ENCODE measurements around the gene PLA2G2D.

PLA2G2D gene

DNA sequence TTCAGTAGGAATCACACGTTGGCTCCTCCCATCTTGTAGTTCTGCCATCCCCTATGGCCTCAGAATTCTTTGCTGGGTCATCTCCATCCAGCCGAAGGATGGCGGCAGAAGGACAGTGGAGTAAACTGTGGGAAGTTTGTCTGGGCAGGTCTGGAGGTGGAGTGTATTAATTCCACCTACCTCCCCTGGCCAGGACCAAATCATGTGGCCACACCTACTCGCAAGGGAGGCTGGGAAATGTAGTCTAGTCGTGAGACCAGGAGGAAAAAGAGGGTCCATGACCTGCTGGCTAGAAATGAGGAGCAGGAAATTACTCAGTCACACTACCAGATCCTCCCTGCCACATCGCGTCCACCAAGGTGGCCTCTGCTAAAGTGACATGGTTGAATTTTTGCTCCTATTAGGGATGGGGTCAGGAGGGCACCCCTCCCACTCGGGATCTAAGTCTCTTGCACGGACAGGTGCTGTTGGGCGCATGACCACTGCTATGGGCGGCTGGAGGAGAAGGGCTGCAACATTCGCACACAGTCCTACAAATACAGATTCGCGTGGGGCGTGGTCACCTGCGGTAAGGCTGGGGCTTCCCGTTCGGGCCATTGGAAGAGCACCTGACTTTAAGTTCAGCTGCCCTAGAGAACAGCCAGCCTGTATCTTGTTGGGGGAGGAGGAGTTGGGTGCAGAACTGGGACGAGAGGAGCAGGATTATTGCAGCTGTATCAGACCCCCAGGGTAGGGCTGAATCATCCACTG is 29.8 kb downstream of the PLA2G2D start:
- no peak for DNase-seq (ENCODE audit: low read depth in 2 of 2)

DNA sequence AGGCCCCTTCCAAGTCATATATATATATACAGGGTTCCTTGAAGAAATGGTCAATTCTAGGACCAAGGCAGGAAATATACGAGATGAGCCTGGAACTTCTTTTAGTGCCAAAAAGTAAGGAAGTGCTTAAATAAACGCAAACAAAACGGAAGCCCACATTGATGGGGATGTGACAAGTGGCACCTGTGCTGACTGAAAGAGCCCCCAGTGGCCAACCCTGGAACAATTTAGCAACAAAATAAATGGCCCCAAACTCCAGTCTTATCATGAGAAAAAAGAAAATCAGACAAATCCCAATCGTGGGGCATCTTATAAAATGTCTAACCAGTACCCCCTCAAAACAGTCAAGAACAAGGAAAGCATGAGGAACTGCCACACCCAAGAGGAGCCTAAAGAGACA is 31.7 kb downstream of the PLA2G2D start:
- no peak for DNase-seq (ENCODE audit: low read depth in 2 of 2)

DNA sequence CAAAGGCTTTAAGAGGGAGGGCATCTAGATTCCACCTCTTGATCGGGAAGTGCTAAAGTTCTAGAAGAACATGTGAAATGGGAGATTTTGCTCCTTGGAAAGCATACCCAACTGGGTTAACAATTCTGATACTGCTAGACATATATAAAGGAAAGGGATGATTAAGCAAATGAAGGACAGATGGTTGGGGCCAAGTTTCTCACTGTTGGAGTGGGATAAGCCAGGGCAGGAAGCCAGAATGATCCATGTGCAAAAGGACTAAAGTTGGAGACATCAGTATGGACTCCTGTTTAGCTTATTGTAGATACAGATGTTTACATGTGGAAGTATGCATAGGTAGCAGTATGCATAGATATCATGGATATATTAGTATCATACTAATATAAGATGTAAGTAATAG is 32.5 kb downstream of the PLA2G2D start:
- DNase-seq (ENCODE audit: low read depth in 2 of 2), result no peak

DNA sequence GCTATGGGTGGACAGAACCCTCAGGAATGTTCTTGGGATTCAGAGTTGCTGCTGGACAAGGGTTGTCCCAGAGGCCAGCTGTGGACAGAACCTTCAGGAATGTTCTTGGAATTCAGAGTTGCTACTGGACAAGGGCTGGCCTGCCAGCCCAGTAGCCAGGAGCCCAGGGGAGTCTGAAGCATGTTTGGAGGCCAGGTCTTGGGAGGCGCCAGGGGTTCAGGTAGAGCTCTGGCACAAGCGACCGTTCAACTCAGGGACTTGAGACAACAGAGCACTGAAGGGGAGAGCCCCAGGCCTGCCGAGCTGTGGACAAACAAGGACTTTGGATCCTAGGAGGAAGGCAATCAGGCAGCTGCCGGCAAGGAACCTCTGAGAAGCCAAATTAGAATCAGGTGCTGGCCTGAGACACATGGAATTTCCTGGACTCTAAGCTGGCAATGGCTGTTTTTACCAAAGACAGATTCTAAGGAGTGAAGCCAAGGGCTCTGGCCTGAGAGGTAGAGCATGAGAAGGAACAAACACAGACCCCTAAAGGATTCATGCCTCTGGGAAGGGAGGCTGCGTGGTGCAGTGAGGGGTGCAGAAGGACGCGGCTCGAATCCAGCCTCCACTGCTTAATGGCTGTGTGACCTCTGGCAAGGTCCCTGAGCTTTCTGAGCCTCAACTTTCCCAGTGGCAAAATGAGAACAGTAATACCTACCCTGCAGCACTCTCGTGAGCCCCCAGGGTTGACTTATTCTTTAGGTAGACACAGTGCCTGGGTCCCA is 36.0 kb downstream of the PLA2G2D start:
- DNase-seq (ENCODE audit: low read depth in 2 of 2), result no peak

DNA sequence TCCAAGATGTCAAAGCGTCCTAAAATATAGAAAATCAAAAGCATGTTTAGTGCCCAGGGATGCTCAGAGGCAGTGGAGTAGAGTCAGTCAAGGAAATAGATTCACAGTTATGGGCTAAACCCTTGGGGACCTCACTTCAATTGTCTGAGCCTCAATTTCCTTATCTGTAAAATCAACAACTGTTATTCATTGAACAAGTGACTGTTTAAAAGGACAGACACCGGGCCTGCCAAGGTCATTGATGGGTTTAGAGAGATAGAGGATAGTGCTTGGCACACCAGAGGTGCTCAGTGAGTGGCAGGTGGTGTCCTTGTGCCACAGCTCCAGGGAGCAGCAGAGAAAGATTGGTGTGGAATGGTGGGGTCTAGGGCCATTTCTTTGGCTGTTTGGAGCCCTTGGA is 36.6 kb downstream of the PLA2G2D start:
- DNase-seq (ENCODE audit: low read depth in 2 of 2), result no peak

DNA sequence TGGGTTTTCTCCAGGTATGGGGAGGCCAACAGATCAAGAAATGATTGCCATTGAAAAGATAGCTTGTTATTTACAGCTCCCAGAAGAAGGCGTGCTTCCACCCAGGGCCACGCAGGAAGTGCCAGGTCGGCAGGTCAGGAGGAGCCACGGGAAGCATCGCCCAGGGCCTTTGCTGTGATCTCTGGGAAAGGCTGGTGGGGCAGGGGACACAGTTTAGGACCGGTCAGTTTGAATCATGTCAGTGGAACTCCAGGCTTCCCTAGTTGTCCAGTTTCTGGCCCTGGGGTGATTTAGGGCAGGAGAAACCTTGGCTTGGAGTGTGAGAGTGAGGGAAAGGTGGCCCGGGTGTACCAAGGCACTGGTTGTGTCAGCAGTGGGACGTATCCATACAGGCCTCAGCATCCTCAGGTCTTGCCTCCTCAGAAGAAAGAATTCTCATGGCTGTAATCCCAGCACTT is 38.0 kb downstream of the PLA2G2D start:
- no peak for DNase-seq (ENCODE audit: low read depth in 2 of 2)

DNA sequence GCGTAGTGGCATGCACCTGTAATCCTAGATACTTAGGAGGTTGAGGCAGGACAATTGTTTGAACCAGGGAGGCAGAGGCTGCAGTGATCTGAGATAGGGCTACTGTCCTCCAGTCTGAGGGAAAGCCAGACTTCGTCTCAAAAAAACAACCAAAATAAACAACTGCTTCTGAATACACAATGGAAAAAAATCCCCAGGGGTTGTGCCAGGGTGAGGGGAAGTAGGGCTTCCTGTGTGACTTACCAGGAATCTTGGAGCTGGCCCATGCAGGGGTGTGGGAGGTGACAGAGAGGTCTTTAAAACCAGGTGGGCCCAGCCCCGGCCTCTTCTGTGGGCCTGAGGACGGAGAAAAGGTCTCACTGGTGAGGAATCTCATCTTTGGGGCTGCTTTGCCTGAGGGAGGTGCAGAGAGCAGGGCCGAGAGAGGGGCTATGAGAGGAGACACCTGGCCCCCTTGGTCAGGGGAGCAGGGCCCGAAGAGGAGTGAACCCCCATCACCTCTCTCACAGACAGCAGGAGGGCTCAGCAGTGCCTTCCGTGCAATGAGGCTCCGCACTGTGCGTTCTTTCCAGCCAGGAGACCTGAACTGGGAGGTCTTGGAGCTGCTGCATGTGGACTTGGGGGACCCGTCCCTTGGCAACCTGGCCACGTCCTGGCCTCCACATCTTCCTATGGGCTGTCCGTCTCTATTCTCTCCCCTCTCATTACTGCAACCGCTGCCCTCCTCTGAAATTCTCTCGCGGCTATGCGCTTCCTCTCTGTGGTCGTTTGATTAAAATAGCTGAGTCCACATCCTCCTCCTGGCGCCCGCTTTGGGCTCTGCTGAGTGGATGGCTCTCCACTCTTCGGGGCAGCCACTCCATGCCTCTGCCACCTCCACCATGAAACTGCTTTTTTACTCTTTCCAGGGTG is 38.6 kb downstream of the PLA2G2D start:
- no peak for DNase-seq (ENCODE audit: low read depth in 2 of 2)

DNA sequence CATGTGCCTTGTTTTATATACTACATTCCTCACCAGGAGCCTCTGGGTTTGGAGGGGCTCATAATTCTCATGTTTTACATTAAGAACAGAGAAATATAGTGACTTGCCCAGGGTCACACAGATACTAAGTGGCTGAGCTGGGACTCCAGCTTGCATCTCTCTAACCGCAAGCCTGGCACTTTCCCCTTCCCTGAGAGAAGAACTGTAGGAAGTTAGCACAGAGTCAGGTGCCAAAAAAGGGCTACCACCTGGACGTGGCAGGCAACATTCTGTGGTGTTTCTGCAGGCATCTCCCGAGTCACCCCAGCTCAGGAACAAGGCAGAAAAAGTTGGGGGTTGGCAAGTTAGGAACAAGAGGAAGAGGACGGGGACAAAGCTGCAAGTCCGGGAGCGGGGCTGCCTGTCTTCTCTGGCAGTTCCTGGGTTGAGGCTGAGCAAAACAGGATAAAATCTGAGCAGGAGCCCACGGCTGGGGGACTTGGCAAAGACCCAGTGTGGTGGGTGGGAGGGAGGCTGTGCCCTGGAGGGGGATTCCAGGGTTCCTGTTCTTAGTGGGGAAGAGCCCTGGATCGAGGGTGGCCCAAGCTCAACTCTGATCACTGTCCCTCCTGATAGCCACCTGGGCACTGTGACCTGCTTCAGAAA is 39.6 kb downstream of the PLA2G2D start:
- DNase-seq (ENCODE audit: low read depth in 2 of 2), result no peak

DNA sequence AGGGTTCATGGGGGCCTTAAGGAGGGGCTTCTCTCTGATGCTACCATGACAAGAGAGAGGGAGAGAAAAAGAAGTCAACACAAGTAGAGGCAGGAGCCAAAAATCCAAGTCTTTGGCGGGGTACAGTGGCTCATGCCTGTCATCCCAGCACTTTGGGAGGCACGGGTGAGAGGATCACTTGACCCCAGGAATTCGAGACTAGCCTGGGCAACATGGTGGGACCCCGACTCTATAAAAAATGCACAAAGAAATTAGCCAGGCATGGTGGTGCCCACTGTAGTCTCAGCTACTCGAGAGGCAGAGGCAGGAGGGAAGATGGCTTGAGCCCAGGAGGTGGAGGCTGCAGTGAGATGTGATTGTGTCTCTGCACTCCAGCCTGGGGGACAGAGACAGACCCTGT is 40.6 kb downstream of the PLA2G2D start:
- DNase-seq (ENCODE audit: low read depth in 2 of 2), result no peak

DNA sequence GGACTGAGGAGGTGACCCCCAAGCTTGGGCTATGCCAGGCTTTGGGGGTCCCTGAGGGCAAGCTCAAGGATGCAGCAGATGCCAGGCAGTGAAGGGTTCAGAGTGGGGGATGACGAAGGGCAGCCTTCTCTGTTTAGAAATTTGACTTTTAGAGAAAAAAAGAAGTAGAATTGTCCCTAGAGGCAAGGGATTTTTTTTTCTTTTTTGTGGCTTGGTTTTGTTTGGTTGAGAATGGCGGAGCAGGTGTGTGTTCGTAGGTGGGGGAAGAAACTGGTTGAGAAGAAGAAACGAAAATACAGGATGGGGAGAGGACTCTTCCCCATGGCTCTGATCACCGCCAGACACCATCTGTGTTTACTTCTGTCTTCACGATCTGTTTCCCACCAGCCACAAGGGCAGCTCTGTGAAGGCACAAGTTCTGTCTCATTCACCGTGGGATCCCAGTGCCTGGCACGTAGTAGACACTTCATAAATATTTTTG is 41.1 kb downstream of the PLA2G2D start:
- DNase-seq (ENCODE audit: low read depth in 2 of 2), result no peak

DNA sequence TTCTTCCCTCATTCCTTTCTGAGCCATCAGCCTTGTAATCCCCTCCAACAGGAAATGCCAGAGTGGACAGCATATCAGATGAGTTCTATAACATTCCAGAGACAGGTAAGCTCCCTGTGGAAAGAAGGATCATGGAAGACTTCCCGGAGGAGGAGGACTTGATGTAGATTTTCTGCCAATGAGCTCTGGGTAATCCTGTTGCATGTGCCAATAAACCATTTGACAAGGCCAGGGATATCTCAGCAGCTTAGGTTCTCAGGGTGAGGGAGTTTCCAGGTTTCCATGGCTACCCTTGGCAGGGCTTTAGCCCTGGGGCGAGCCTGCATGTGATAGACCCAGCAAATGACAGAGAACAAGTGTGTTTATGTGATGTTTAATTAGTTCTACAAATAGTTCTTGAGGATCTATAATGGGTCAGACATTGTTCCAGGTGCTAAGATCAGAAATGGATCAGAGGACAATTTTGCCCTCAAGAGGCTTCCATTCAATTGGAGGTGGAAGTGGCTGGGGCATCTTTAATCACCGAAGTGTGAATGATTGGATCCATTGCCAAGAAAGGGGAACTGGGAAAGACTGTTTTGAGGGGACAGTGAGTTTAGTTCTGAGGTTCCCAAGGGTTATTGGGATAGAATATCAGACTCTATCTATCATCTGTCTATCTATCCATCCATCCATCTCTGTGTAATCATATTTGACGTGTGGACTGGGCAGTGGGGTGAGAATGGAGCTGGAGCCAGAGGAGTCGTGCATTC is 42.5 kb downstream of the PLA2G2D start:
- no peak for DNase-seq (ENCODE audit: low read depth in 2 of 2)

DNA sequence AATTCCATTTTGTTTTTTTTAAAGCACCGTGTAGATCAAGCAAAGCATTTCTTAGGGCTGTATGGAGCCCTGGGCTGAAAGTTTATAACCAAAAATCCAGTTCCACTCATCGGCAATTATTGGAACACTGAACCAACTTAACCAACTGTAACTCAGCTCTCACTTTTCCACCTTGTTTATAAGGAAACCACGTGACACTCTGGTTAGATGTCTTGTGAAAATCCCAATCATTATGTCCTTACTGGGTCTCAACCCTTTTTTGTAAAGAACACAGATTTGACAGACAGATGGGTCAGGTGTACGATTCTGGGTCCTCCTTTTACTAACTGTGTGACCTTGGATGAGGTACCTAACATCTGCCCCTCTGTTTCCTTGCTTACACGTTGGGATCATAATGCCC is 43.1 kb downstream of the PLA2G2D start:
- DNase-seq (ENCODE audit: low read depth in 2 of 2), result no peak

DNA sequence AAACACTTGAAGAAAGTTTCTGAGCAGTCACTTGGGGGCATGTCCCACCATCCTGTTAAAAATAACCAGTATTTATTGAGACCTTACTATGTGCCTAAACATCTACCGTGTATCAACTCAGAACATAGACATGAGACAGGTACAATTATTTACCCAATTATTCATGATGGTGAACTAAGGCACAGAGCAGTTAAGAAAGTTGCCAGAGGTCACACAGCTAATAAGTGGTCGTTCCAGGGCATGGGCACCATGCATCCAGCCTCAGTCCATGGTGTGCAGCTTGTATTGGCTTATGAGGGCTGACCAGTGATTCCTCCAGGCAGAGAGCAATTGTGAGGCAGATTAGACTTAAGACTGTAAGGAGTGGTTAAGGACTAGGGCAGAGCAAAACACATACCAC is 44.0 kb downstream of the PLA2G2D start:
- no peak for DNase-seq (ENCODE audit: low read depth in 2 of 2)

DNA sequence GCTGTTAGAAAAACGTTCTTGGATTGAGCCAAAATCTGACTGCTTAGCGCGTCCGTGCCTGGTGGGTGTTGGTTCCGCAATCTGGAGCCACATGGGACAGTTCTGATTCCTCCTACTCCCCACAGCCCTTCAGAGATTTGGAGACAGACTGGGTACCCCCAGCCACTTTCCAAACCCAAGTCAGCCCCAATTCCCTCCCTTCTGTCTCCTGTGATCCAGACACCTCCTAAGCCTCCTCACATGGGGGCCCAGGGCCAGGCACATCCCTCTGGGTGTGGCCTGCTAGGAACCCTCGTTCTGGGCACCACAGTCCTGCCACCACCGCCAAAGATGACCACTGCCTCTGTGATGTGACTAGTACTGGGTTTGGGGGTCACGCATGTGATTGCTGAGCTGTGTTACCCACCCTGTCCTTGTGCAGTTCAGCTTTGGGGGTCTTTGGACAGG is 44.6 kb downstream of the PLA2G2D start:
- DNase-seq (ENCODE audit: low read depth in 2 of 2), result no peak

DNA sequence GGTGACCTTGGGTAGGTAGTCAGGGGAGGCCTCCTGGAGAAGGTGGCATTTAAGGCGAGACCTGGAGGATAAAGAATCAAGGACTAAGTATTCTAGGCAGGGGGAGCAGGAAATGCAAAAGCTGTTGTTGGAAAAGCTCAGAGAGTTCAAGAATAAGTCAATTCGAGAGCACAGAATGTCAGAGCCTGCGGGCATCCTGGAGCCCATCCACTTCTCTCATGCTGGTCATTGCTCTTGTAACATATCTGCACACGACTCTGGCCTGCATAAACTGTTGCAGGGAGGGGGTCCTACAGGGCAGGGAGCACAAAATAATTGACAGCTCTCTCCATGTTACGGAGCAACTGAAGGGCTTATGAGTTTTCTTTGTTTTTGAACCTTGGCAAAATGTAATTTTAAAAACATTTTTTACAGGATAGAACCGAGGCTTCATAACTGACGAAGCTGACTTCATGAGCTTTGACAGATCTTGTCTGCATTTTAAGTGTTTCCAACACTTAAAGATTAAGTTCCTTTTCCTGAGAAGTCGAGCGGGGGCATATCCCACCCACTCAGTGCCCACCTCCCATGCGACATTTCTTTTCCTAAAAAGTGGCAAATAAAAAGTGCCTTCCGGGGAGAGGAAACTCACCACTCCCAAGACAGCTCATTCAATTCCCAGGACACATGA is 45.1 kb downstream of the PLA2G2D start:
- no peak for DNase-seq (ENCODE audit: low read depth in 2 of 2)

DNA sequence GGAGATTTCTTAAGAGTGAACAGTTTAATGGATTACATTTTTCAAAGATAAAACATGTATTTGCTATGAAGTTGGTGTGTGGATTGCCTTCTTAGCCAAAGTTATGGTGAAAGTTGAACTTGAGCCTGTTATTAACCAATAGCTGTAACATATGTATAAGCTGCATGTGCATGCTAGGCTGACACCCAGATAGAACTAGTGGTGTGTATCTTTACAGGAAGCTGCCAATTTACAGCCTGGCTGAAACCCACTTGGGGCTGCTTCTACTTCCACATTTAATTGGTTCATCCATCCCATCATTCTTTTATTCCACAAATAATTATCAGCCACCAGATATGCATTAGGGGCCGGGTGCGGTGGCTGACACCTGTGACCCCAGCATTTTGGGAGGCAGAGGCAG is 46.1 kb downstream of the PLA2G2D start:
- DNase-seq (ENCODE audit: low read depth in 2 of 2), result no peak

DNA sequence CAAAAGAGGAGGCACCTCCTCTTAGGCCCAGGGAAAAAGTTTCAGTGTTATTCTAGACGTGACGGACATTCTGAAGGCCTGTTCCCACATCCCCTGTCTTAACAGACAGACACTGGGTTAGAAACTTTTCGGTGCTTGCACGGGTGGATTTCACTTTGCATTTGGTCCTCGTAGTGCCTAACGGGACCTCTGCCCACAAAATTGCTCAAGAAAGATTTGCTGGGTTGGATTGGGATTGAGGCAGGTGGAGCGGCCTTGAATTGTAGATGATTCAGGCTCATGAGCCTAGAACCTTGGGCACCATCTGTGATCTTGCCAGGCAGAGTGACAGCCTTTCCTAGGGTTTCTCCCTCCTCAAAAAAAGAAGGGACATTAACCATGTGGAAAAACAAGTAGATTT is 46.6 kb downstream of the PLA2G2D start:
- DNase-seq (ENCODE audit: low read depth in 2 of 2), result no peak

DNA sequence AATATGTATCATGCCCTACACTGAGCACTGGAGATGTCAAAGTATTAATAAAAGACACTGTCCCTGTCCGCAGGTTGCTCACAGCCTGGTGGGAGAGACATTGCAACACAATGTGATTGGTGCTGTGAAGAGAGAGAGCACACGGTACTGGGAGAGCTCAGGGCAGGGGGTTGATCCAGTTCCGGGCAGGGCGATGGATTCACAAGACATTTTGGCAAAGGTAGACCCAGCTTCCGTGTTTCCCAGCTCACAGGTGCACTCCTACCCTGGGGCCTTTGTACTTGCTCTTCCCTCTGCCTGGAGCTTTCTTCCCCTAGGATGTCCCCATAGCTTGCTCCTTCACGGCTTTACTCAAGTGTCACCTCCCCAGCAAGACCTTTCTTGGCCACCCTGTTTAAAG is 47.9 kb downstream of the PLA2G2D start:
- DNase-seq (ENCODE audit: low read depth in 2 of 2), result no peak

DNA sequence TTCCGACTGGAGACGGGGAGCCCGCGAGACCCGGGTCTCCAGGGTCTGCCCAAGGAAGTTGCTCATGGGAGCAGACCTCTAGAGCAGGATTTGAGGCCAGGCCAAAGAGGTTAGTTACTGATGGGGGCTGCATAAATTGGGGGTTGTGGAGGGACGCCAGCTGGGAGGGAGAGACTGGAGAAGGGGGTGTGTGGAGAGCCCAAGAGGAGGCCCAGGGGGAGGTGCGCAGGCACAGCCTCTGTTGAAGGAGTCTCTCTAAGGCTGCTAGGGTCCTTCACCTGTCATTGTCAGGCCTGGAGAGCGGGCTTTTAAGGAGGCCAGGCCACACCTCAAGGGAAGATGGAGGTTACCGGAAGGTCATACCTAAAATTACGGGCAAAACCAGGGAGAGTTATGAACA is 49.0 kb downstream of the PLA2G2D start:
- no peak for DNase-seq (ENCODE audit: low read depth in 2 of 2)

DNA sequence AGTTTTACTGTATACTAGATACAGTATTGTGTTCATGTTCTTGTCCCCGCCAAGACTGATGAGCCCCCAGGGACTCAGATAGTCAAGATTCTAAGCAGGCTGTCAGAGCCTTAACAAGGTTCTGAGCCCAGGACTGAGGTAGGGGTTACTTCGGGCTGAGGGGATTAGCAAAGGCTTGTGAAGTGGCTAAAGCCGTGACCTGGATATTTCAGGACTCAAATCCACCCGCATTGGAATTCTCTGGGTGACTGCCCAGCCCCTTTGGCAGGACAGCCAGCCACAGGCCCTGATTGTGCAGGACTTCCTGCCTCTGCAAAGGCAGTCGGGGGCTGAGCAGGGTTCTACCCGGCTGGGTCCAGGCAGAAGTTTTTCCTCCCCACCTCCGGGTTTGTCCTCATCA is 49.5 kb downstream of the PLA2G2D start, which contains the start of gene PLA2G5:
TSS of gene PLA2G5 (plus strand) at position 321 of the 400 bp plus-strand sequence. CDS start 14,637 bp downstream, outside the sequence.
- DNase-seq (ENCODE audit: low read depth in 2 of 2), result no peak

Data from stimulated activated CD8-positive, alpha-beta memory T cell treated with anti-CD3 and anti-CD28 coated beads, Interleukin-7, amount 100 ng/mL, for 4 hours (primary cell).